DOHH2 (cell line): ENCODE measurements around the gene WDR5.

ENCODE experiments used
- H3F3A ChIP-seq: fragments of 200-600 bp; sonication (generic), shearing (Covaris generic); 2 replicates; pipeline ENCODE4 v1.6.0; 2016; ENCODE audit warnings: antibody characterized with exemption, mild to moderate bottlenecking; ENCODE audit not compliant: control insufficient read depth, insufficient read depth
- H3K27ac ChIP-seq: fragments of 200-600 bp; sonication (generic); 2 replicates; pipeline ENCODE4 v1.5.1; 2014; ENCODE audit warnings: low read depth, mild to moderate bottlenecking, low read length, moderate library complexity
- H3K27me3 ChIP-seq: fragments of 200-600 bp; sonication (generic); 2 replicates; pipeline ENCODE4 v1.6.1; 2014; ENCODE audit warnings: mild to moderate bottlenecking, low read length, mixed read lengths; ENCODE audit not compliant: control insufficient read depth
- H3K36me3 ChIP-seq: fragments of 200-600 bp; sonication (generic); 2 replicates; pipeline ENCODE4 v1.6.1; 2014; ENCODE audit warnings: mild to moderate bottlenecking, low read length, moderate library complexity, mixed read lengths; ENCODE audit not compliant: control insufficient read depth
- H3K4me1 ChIP-seq: fragments of 200-600 bp; sonication (generic); 2 replicates; pipeline ENCODE4 v1.6.1; 2014; ENCODE audit warnings: mild to moderate bottlenecking, low read length, mixed read lengths; ENCODE audit not compliant: control insufficient read depth
- H3K4me2 ChIP-seq: fragments of 200-600 bp; sonication (generic); 2 replicates; pipeline ENCODE4 v1.6.0; 2014; ENCODE audit warnings: mild to moderate bottlenecking, low read length, moderate library complexity
- H3K4me3 ChIP-seq: fragments of 200-600 bp; sonication (generic); 2 replicates; pipeline ENCODE4 v1.5.1; 2014; ENCODE audit warnings: mild to moderate bottlenecking, low read length, mixed read lengths
- H3K79me2 ChIP-seq: fragments of 200-600 bp; sonication (generic); 2 replicates; pipeline ENCODE4 v1.6.1; 2014; ENCODE audit warnings: mild to moderate bottlenecking, low read length, mixed read lengths; ENCODE audit not compliant: control insufficient read depth
- H3K9me2 ChIP-seq: fragments of 200-600 bp; sonication (generic); replicated peaks from 2 replicates; pipeline ENCODE4 v1.6.1; 2014; ENCODE audit warnings: mild to moderate bottlenecking, low read length, mixed read lengths; ENCODE audit not compliant: control insufficient read depth
- H3K9me3 ChIP-seq: fragments of 200-600 bp; sonication (generic); 2 replicates; pipeline ENCODE4 v1.6.1; 2014; ENCODE audit warnings: antibody characterized with exemption, low read length, mixed read lengths; ENCODE audit not compliant: control insufficient read depth, insufficient read depth
- H4K20me1 ChIP-seq: fragments of 200-600 bp; sonication (generic); 2 replicates; pipeline ENCODE4 v1.6.0; 2014; ENCODE audit warnings: low read depth, mild to moderate bottlenecking, antibody characterized with exemption, low read length, moderate library complexity; ENCODE audit not compliant: control insufficient read depth, insufficient read depth
- CTCF ChIP-seq: fragments of 200-600 bp; sonication (generic); IDR thresholded peaks from one replicate; pipeline ENCODE4 v1.5.1; 2014; ENCODE audit warnings: antibody characterized with exemption, mild to moderate bottlenecking, low read depth, low read length; ENCODE audit not compliant: poor library complexity, severe bottlenecking
- EZH2phosphoT487 ChIP-seq: fragments of 200-600 bp; sonication (generic); IDR thresholded peaks from 2 replicates; pipeline ENCODE4 v1.6.1; 2017; ENCODE audit warnings: borderline replicate concordance, mild to moderate bottlenecking, antibody characterized with exemption, low read length, moderate library complexity, mixed read lengths

Gene WDR5

GRCh38 chr9:134208310-134208841 is 72.5 kb downstream of the WDR5 start:
- H3K9me2 ChIP-seq, result no peaks in the 10 kb centered on the region
- no peaks in the 10 kb centered on the region for H3K79me2 ChIP-seq
- no peaks in the 10 kb centered on the region for H3F3A ChIP-seq
- no peak overlapping the region for H3K4me3 ChIP-seq
- H3K4me1 ChIP-seq, result no peaks in the 10 kb centered on the region
- H3K36me3 ChIP-seq, result no peaks in the 10 kb centered on the region
- TF ChIP-seq CTCF (no peak), EZH2phosphoT487 (no peak)
- no peaks in the 10 kb centered on the region for H4K20me1 ChIP-seq
- no peaks in the 10 kb centered on the region for H3K9me3 ChIP-seq
- H3K27ac ChIP-seq, result no peak overlapping the region
- peaks cover 5% of the 10 kb centered on the region; the same call in 1 of the 2 replicates for H3K27me3 ChIP-seq
- H3K4me2 ChIP-seq, result no peak overlapping the region

GRCh38 chr9:134208981-134209725 is 73.3 kb downstream of the WDR5 start:
- no peaks in the 10 kb centered on the region for H3F3A ChIP-seq
- H4K20me1 ChIP-seq, result no peaks in the 10 kb centered on the region
- no peak for TF ChIP-seq CTCF
- no peak for TF ChIP-seq EZH2phosphoT487
- H3K36me3 ChIP-seq, result no peaks in the 10 kb centered on the region
- H3K9me3 ChIP-seq, result no peaks in the 10 kb centered on the region
- H3K9me2 ChIP-seq, result no peaks in the 10 kb centered on the region
- no peaks in the 10 kb centered on the region for H3K4me1 ChIP-seq
- H3K4me3 ChIP-seq, result no peak overlapping the region
- peaks cover 2% of the 10 kb centered on the region; the same call in 1 of the 2 replicates for H3K27me3 ChIP-seq
- no peak overlapping the region for H3K4me2 ChIP-seq
- no peaks in the 10 kb centered on the region for H3K79me2 ChIP-seq
- H3K27ac ChIP-seq, result no peak overlapping the region
